NT2/D1 (cell line): ENCODE measurements around the gene PACS2.

ENCODE experiments used
- SUZ12 ChIP-seq: IDR thresholded peaks from 2 replicates; pipeline ENCODE4 v1.6.1; 2011; ENCODE audit not compliant: insufficient read length, insufficient read depth; ENCODE audit errors: extremely low read depth
- YY1 ChIP-seq: IDR thresholded peaks from 2 replicates; pipeline ENCODE4 v1.6.1; 2011; ENCODE audit not compliant: insufficient read length, insufficient read depth
- ZNF274 ChIP-seq: IDR thresholded peaks from 2 replicates; pipeline ENCODE4 v1.6.1; 2011; ENCODE audit warnings: mild to moderate bottlenecking, low read depth, low read length

DNA sequence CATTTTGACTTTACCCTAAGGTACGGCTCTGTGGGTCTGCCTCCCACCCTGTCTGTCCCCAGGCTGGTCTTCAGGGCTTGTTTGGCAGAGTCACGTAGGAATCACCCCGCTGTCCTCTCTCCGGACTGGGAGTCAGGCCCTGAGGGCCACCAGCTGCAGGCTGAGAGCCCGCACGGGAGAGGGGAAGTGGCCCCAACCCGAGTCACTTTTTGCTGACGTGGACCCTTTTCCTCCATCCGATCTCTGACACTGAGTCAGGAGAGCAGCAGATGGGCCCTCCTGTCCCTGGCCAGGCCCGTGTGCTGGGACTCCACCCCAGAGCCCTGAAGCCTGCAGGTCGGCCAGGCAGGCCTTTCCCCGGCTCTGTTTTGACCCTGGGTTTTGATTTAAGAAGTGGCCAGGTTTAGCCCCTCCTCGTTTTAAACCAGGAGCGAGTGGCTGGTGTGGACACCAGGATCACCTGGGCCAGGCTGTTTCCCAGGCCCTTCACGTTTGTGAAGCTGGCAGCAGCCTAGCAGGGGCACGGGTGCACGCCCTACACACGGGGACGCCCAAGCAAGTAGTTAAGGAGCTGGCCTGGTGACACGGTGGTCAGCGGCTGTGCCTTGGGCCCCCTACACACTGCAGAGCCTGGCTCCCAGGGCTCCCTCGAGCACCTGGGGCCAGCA, 71.3 kb downstream of the PACS2 start:
- TF ChIP-seq SUZ12 = no peak
- TF ChIP-seq YY1 = no peak
- TF ChIP-seq ZNF274 = no peak
